HG02938 (cell line): ENCODE data around the gene DKKL1.
"Not testable (repeated sequence)": the region's sequence is repeated elsewhere in the genome, so short reads cannot be mapped to it uniquely, and the experiment has no call there.

Source experiments
- ATAC-seq: cut with Tn5 transposase; IDR thresholded peaks from one replicate; pipeline ENCODE4 v1.9.1; 2021; ENCODE audit warnings: mild to moderate bottlenecking, moderate library complexity; ENCODE audit not compliant: unreplicated experiment

Gene DKKL1

GRCh38 chr19:49359851-49360820 lies 3.5 kb upstream of the DKKL1 start:
- ATAC-seq = no peak

- ATAC-seq = no peak
Observed at GRCh38 chr19:49361438-49362047, 2.1 kb upstream of the DKKL1 start.

- ATAC-seq = no peak
Observed at GRCh38 chr19:49362048-49362928, 1.4 kb upstream of the DKKL1 start, which contains the start of gene TEAD2. TEAD2 (minus strand) TSS chr19:49362416; CDS start chr19:49360075, 2,341 bp downstream.

DNA sequence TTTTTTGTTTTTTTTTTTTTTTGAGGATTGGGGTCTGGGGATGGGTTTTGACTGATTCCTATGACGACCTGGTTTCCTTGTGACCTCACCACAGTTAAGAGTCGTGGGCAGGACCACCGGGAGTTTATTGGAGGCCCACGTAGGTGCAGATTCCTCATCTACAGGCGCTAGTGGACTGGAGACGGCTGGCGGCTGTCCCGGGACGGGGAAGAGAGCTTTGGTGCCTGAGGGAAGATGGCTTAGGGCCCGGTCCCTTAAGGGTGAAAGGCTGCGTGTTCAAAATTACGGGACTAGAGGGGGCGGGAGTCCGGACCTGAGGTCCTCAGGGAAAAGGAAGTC lies 779 bp upstream of the DKKL1 start:
- no peak for ATAC-seq

DNA sequence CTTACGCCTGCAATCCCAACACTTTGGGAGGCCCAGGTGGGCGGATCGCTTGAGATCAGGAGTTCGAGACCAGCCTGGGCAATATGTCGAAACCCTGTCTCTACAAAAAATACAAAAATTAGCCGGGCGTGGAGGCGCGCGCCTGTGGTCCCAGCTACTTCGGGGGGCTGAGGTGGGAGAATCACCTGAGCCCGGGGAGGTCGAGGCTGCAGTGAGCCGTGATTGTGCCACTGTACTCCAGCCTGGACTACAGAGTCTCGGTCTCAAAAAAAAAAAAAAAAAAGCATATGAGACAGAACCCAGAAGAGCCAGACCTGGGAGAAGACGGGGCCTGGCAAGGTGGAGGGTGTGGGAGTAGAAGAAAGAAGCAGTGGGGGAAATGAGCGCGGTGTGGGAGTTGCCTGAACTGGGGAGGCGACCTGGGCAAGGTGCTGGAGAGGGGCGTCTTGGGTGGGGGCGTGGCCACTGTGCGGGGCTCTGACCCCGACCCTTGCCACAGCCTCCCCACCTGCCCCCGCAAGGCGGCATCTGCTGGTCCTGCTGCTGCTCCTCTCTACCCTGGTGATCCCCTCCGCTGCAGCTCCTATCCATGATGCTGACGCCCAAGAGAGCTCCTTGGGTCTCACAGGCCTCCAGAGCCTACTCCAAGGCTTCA lies 533 bp downstream of the DKKL1 start:
- ATAC-seq = no peak

- ATAC-seq = no peak
Observed at GRCh38 chr19:49366110-49366509, 2.4 kb downstream of the DKKL1 start.

DNA sequence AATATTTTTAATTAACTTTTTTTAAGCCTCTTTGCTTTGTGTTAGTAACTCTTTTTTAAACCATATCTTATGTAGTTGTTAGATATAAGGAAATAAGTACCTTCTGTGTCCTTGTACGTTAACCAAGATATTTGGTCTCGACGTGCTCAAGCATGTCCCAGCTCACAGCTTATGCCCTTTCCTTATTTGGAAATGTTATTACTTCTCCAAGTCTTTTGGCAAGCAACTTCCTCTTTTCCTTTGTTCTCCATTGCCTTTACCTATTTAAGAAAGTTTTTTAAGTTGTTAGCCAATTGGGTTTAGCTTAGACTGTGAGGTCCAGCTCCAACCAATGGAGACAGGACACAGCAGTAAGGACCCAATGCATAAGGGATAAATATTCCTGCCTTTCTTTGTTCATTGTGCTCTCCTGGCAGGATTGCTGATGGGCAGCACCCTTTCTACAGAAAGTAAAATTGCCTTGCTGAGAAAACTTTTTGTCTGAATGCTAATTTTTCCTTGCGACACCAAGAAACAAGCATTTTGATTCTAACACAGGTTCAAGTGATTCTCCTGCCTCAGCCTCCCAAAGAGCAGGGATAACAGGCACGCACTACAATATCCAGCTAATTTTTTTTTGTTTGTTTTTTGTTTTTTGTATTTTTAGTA lies 5.2 kb downstream of the DKKL1 start:
- ATAC-seq = no peak

- ATAC-seq = no peak
Observed at GRCh38 chr19:49371184-49371583, 7.5 kb downstream of the DKKL1 start.

GRCh38 chr19:49373174-49373573 lies 9.5 kb downstream of the DKKL1 start:
- ATAC-seq = not testable (repeated sequence)

GRCh38 chr19:49374665-49375434 lies 11.2 kb downstream of the DKKL1 start:
- no peak for ATAC-seq

GRCh38 chr19:49378512-49378911 lies 14.8 kb downstream of the DKKL1 start:
- no peak for ATAC-seq

DNA sequence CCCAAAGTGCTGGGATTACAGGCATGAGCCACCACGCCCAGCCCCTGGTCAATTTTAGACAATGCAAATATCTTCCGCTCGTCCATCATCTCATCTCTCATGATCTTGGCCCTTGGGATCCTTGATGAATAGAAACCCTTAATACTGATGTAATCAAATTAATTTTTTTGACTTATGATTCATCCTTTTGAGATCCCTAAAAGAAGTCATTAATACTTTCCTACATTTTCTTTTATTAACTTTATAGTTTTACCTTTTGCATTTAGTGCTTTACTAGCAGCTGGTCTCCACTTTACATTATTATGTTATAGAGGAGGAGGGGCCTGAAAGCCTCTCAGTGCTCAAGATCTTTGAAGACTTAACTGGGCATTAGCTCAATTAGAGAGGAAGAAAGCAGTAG lies 16.7 kb downstream of the DKKL1 start:
- no peak for ATAC-seq

- ATAC-seq = no peak
Observed at GRCh38 chr19:49382639-49383038, 19.0 kb downstream of the DKKL1 start.

DNA sequence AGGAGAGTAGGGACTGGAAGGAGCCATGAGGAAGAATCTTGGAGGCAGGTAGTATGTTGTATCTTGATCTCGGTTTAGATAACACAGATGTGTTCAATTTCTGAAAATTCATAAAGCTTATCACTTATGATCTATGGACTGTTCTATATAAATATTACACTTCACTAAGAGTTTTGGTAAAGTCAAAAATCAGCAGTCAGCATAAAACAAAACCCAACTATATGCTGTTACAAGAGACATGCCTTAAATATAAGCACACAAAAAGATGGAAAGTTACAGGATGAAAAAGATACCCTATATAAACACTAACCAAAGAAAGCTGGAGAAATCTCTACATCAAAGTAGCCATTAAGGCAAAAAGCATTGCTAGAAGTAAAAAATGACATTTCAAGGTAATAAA lies 19.9 kb downstream of the DKKL1 start:
- no peak for ATAC-seq

GRCh38 chr19:49387936-49388372 lies 24.3 kb downstream of the DKKL1 start, which contains the start of gene KASH5:
KASH5 (plus strand) TSS chr19:49388249; CDS start chr19:49390884, 2,635 bp downstream.
- ATAC-seq = no peak

DNA sequence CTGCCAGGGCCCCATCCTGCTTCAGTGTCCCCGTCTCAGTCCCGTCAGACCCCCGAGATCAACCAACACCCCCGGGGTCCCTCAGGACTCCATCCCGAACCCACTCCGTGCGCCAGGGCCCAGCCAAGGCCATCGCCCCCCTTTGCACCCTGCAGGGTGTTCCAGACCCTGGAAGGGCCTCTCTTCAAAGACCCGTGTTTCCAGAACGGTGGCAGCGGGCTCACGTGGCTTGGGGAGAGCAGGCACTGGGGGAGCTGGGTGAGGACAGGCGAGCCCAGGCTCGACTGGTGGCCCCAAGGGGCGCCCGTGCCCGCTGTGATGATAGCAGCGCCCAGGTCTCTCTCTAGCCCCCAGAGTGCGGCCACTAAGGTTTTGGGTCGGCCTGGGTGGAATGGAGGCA lies 25.7 kb downstream of the DKKL1 start:
- no peak for ATAC-seq

- ATAC-seq = no peak
Observed at GRCh38 chr19:49390131-49390928, 26.7 kb downstream of the DKKL1 start.

DNA sequence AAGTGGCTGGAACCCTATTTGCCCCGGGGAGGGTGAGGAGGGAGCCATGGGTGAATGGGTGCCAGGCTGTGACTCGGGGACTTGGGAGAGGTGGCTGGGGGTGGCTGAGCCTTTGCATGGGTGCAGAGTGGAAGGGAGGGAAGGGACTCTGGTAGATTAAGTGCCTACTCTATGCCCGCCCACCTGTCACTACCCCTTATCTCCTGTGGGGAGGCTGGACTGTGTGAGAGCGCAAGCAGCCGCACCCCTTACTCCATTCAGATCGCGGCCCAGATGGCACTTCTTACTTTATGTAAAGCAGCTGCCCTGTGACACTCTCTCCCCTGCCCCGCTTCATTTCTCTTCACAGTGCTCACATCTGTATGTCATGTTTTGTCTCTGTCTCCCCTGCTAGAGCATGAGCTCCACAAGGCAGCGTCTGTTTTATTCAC lies 27.3 kb downstream of the DKKL1 start:
- ATAC-seq = no peak
